CD4-positive, alpha-beta memory T cell (primary cell): Measurements from ENCODE around the gene PXYLP1. TPM values are rescaled to one million over a fixed set of nuclear protein-coding genes. Genes with fewer than 3 reads are reported as not detected.

Experiments used
- CTCF ChIA-PET: fragments of 350-600 bp; sonication (Branson Sonifier 250); formaldehyde crosslinking; loops from one replicate; lab custom pipeline; 2021; ENCODE audit warnings: inconsistent platforms; ENCODE audit not compliant: partially characterized antibody; lab: Charles Lee
- POLR2A ChIA-PET: fragments of 350-600 bp; sonication (Branson Sonifier 250); formaldehyde crosslinking; loops from one replicate; lab custom pipeline; 2021; ENCODE audit not compliant: partially characterized antibody; lab: Charles Lee
- DNase-seq, 5 donors: peaks; one replicate each; pipeline versions ENCODE4 v3.0.0 to v3.0.0-alpha.2; 2020 to 2022; ENCODE audit warnings: mixed read lengths in 1 of 5
- H3K27ac ChIP-seq: one replicate; pipeline ENCODE4 v1.7.0; 2013; ENCODE audit warnings: low read depth, low read length
- H3K27me3 ChIP-seq: 2 replicates; pipeline ENCODE4 v1.7.0; 2013; ENCODE audit warnings: mild to moderate bottlenecking, low read length, moderate library complexity; ENCODE audit not compliant: insufficient read depth
- H3K36me3 ChIP-seq: 2 replicates; pipeline ENCODE4 v1.7.0; 2013; ENCODE audit warnings: mild to moderate bottlenecking, low read length, moderate library complexity; ENCODE audit not compliant: insufficient read depth
- H3K4me1 ChIP-seq: 2 replicates; pipeline ENCODE4 v1.7.0; 2013; ENCODE audit warnings: mild to moderate bottlenecking, low read length, moderate library complexity; ENCODE audit not compliant: insufficient read depth
- H3K4me3 ChIP-seq, 2 donors: one replicate each; pipeline ENCODE4 v1.7.0; 2013; ENCODE audit warnings: low read length in 2 of 2, mild to moderate bottlenecking in 1 of 2
- H3K9me3 ChIP-seq, 2 donors: one replicate each; pipeline ENCODE4 v1.7.0; 2013; ENCODE audit warnings: low read length in 2 of 2, control low read depth in 1 of 2; ENCODE audit not compliant: control insufficient read depth in 1 of 2
- H3K27ac Mint-ChIP-seq, 7 donors: one replicate each; pipeline ENCODE4 v1.8.0; 2020 to 2021; ENCODE audit warnings: mixed read lengths in 7 of 7, mild to moderate bottlenecking in 6 of 7, inconsistent platforms in 3 of 7, moderate library complexity in 3 of 7
- H3K27me3 Mint-ChIP-seq, 2 donors: one replicate each; pipeline ENCODE4 v1.8.0; 2020 to 2021; ENCODE audit warnings: mixed read lengths in 2 of 2
- H3K36me3 Mint-ChIP-seq, 2 donors: one replicate each; pipeline ENCODE4 v1.8.0; 2020 to 2021; ENCODE audit warnings: mixed read lengths in 2 of 2, inconsistent platforms in 1 of 2, mild to moderate bottlenecking in 1 of 2
- H3K4me1 Mint-ChIP-seq, 4 donors: one replicate each; pipeline ENCODE4 v1.8.0; 2020 to 2021; ENCODE audit warnings: mixed read lengths in 4 of 4, mild to moderate bottlenecking in 1 of 4
- H3K4me3 Mint-ChIP-seq, 8 donors: one replicate each; pipeline ENCODE4 v1.8.0; 2020 to 2021; ENCODE audit warnings: mixed read lengths in 8 of 8, mild to moderate bottlenecking in 7 of 8, moderate library complexity in 6 of 8, inconsistent platforms in 3 of 8
- H3K9me3 Mint-ChIP-seq, 8 donors: one replicate each; pipeline ENCODE4 v1.8.0; 2020 to 2021; ENCODE audit warnings: mixed read lengths in 8 of 8, mild to moderate bottlenecking in 5 of 8, inconsistent platforms in 3 of 8, moderate library complexity in 1 of 8
- intact Hi-C: fragments of 100-400 bp; cut with micrococcal nuclease; formaldehyde crosslinking; loops from one replicate; pipeline ENCODE4 v1.15.1; 2023
- polyA plus RNA-seq, 2 donors: library from polyadenylated mRNA; unstranded; fragments of 300-500 nt; fragmentation: Illumina TruSeq; gene quantifications; one replicate each; pipeline ENCODE4 v1.2.3, GENCODE V29; 2021
- total RNA-seq, 2 experiments: library from RNA; stranded (reverse); gene quantifications; one replicate each; pipeline ENCODE4 v1.2.3, GENCODE V29; 2021

The PXYLP1 gene
- total and polyA plus RNA-seq, 4 experiments from 2014 or later = 5.2 to 22.6 (median 12.0) TPM

DNA sequence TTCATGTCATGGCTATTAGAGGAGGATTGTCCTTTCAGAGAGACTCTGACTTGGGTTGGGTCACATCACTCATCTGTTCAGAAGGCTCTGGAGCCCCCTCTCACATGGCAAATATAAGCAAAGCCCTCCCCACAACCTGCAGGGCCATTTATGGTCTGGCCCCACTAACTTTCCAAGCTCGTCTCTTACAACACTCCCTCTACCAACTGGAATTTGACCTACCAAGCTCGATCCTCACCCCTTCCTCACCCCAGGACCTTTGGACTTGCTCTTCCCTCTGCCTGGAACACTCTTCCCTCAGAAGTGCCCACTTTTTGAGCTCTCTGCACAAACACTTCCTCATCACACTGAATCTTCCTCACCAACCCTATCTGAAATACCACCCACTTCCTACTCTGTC lies 14.2 kb upstream of the PXYLP1 start:
- peaks cover 1% of the 10 kb centered on the region for H3K27me3 ChIP-seq
- Mint-ChIP-seq H3K27ac (no peak overlapping the region), H3K9me3 (peaks cover 0 to 3% (median 0%) of the 10 kb centered on the region in 8 donors), H3K4me3 (no peak overlapping the region), H3K36me3 (no peaks in the 10 kb centered on the region), H3K4me1 (no peaks in the 10 kb centered on the region), H3K27me3 (peaks cover 3 to 5% of the 10 kb centered on the region in 2 donors)
- CTCF ChIA-PET = no interaction called here
- H3K36me3 ChIP-seq = no peaks in the 10 kb centered on the region
- no peak overlapping the region for H3K27ac ChIP-seq
- H3K4me1 ChIP-seq = no peaks in the 10 kb centered on the region
- intact Hi-C loops = no loop called here
- POLR2A ChIA-PET = no interaction called here
- no peak overlapping the region for H3K4me3 ChIP-seq
- DNase-seq = no peak
- H3K9me3 ChIP-seq = no peaks in the 10 kb centered on the region

DNA sequence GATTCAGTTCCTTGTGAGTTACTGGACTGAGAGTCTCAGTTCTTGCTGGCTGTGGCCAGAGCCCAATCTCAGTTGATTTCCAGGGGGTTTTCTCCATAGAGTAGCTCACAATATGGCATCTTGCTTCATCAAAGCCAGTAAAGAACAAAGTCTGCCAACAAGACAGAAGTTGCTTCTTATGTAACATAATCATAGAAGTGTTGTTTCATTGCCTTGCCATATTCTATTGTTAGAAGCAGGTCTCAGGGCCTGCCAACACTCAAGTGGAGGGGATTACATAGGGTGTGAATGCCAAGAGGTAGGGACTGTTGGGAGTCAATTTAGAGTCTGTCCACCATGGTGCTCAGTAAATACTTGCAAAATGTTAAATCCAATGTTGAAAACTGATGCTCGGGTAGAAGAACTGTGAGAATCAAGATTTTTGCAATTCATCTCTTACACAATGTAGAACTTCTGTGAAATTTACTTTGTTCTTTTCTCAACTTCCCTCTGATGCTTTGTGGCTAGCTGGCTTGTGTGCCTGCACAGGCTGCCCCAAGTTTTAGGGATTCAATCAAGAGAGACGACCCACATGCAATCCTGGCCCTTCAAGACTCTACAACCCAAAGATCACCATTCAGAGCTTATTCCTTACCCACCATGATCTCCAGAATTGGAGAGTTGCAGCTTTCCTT lies 13.3 kb upstream of the PXYLP1 start:
- ChIA-PET CTCF (interaction anchor here (0.8 kb wide), 1 partner anchor 9 kb away, joined by 3 read pairs; no protein-coding TSS in a partner anchor), POLR2A (no interaction called here)
- no peaks in the 10 kb centered on the region for H3K4me1 ChIP-seq
- intact Hi-C loops = no loop called here
- Mint-ChIP-seq H3K27ac (no peak overlapping the region), H3K9me3 (peaks cover 0 to 4% (median 2%) of the 10 kb centered on the region in 8 donors), H3K36me3 (no peaks in the 10 kb centered on the region), H3K4me1 (no peaks in the 10 kb centered on the region), H3K27me3 (peaks cover 3 to 5% of the 10 kb centered on the region in 2 donors), H3K4me3 (no peak overlapping the region)
- DNase-seq = no peak
- H3K9me3 ChIP-seq = no peaks in the 10 kb centered on the region
- H3K27me3 ChIP-seq = peaks cover 4% of the 10 kb centered on the region
- no peaks in the 10 kb centered on the region for H3K36me3 ChIP-seq
- no peak overlapping the region for H3K27ac ChIP-seq
- H3K4me3 ChIP-seq = no peak overlapping the region

DNA sequence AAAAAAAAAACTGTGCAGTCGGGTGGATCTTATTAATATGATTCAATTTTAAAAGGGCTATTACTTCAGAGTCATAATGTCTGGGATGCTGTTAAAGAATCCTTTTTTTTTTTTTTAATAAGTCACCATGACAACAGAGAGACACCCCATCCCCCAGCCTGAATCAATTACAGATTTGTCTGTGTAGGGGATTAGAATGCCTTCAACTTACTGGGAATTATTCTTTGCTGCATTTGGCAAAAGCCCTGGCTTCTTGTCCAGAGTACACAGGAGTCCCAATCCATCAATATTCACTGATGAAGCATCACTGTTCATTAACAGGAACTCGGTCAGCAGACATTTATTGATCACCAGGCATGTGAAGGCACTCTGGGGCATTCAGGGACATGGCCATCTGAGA lies 12.7 kb upstream of the PXYLP1 start:
- DNase-seq = no peak
- intact Hi-C loops = no loop called here
- Histone ChIP-seq H3K4me1 (no peaks in the 10 kb centered on the region), H3K9me3 (no peaks in the 10 kb centered on the region), H3K27ac (no peak overlapping the region), H3K4me3 (no peak overlapping the region), H3K27me3 (peaks cover 4% of the 10 kb centered on the region), H3K36me3 (no peaks in the 10 kb centered on the region)
- Mint-ChIP-seq H3K9me3 (peaks cover 0 to 9% (median 8%) of the 10 kb centered on the region in 8 donors), H3K36me3 (no peaks in the 10 kb centered on the region), H3K4me3 (no peak overlapping the region), H3K27me3 (peaks cover 3 to 5% of the 10 kb centered on the region in 2 donors), H3K27ac (no peak overlapping the region), H3K4me1 (no peaks in the 10 kb centered on the region)
- CTCF ChIA-PET = interaction anchor here (0.8 kb wide), 1 partner anchor 10 kb away, joined by 3 read pairs; no protein-coding TSS in a partner anchor
- POLR2A ChIA-PET = no interaction called here

DNA sequence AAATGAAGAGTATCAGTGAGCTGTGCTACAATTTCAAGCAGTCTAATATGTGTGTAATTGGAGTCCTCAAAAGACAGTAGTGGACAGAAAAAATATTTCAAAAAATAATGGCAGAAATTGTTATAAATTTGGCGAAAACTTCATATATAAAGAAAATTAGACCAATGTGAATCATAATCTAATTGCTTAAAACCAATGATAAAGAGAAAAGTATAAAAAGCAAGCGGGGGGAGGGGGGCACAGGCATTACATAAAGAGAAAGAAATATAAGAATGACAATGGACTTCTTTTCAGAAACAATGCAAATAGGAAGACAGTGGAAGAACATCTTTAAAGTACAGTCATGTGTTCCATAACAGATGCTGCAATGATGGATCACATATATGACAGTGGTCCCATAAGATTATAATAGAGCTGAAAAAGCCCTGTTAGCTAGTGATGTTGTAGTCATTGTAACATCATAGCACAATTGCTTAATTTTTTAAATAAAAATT lies 7.9 kb upstream of the PXYLP1 start:
- ChIA-PET CTCF (no interaction called here), POLR2A (interaction anchor here (0.7 kb wide), 1 partner anchor 8 kb away, joined by 3 read pairs; the partner anchor contains the start of gene PXYLP1)
- Mint-ChIP-seq H3K4me1 (peaks cover 0 to 4% (median under 1%) of the 10 kb centered on the region in 4 donors), H3K27me3 (peaks cover under 1 to 2% of the 10 kb centered on the region in 2 donors), H3K9me3 (peaks cover 0 to 13% (median 8%) of the 10 kb centered on the region in 8 donors), H3K36me3 (no peaks in the 10 kb centered on the region), H3K4me3 (no peak overlapping the region), H3K27ac (no peak overlapping the region)
- no peaks in the 10 kb centered on the region for H3K9me3 ChIP-seq
- intact Hi-C loops = no loop called here
- H3K4me3 ChIP-seq = no peak overlapping the region
- no peak for DNase-seq
- H3K4me1 ChIP-seq = no peaks in the 10 kb centered on the region
- no peaks in the 10 kb centered on the region for H3K36me3 ChIP-seq
- H3K27ac ChIP-seq = no peak overlapping the region
- H3K27me3 ChIP-seq = peaks cover 4% of the 10 kb centered on the region

DNA sequence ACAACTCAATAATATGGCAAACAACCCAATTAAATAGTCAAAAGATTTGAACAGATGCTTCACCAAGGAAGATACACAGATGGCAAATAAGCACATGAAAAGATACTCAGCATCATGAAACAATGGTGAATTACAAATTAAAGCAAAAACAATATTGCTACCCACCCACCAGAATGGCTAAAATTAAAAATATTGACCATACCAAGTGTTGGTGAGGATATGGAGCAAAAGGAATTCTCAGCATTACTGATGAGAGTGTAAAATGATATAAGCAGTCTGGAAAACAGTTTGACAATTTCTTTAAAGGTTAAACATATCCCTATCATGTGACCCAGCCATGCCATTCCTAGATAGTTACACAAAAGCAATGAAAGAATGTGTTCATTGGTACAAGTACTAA lies 5.7 kb upstream of the PXYLP1 start:
- no peaks in the 10 kb centered on the region for H3K36me3 ChIP-seq
- Mint-ChIP-seq H3K36me3 (peaks cover 0 to 2% of the 10 kb centered on the region in 2 donors), H3K27ac (no peak overlapping the region), H3K27me3 (peaks cover 0 to 2% of the 10 kb centered on the region in 2 donors), H3K4me1 (peaks cover 10 to 23% (median 14%) of the 10 kb centered on the region in 4 donors), H3K4me3 (no peak overlapping the region), H3K9me3 (peaks cover 0 to 13% (median 8%) of the 10 kb centered on the region in 8 donors)
- H3K4me1 ChIP-seq = peaks cover 9% of the 10 kb centered on the region
- H3K27ac ChIP-seq = no peak overlapping the region
- H3K9me3 ChIP-seq = no peaks in the 10 kb centered on the region
- H3K27me3 ChIP-seq = peaks cover 4% of the 10 kb centered on the region
- no peak for DNase-seq
- intact Hi-C loops = no loop called here
- POLR2A ChIA-PET = no interaction called here
- CTCF ChIA-PET = no interaction called here
- no peak overlapping the region for H3K4me3 ChIP-seq

DNA sequence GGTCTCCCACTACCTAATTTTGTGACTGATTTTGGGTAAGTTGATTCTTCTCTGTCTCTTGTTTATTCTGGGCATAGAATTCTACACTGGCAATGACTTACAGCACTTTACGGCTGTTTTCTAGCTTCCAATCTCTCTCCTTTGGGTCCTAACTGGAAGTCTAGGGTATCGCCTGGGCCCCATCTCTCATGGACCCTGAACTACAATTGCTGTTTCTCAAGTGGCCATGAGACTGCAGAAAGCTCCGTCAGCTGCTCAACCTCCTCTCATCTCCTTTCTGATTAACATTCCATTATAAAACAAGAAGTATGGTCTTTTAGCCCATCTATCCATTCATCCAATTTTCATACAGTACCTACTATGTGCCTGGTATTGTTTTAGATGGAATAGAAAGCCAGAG lies 4.4 kb upstream of the PXYLP1 start:
- Histone ChIP-seq H3K36me3 (no peaks in the 10 kb centered on the region), H3K27me3 (peaks cover 4% of the 10 kb centered on the region), H3K27ac (no peak overlapping the region), H3K9me3 (no peaks in the 10 kb centered on the region), H3K4me1 (peaks cover 9% of the 10 kb centered on the region), H3K4me3 (no peak overlapping the region)
- intact Hi-C loops = no loop called here
- H3K27me3 Mint-ChIP-seq = peaks cover 0 to 2% of the 10 kb centered on the region in 2 donors
- H3K36me3 Mint-ChIP-seq = peaks cover 0 to 3% of the 10 kb centered on the region in 2 donors
- ChIA-PET POLR2A (interaction anchor here (1.2 kb wide), 1 partner anchor 39 kb away, joined by 3 read pairs; no protein-coding TSS in a partner anchor), CTCF (interaction anchor here (1.2 to 7.6 kb wide), 2 partner anchors 22 to 52 kb away, joined by 3 to 180 read pairs; no protein-coding TSS in a partner anchor)
- H3K9me3 Mint-ChIP-seq = peaks cover 0 to 13% (median 8%) of the 10 kb centered on the region in 8 donors
- H3K4me1 Mint-ChIP-seq = peaks cover 11 to 26% (median 15%) of the 10 kb centered on the region in 4 donors
- DNase-seq = no peak
- no peak overlapping the region for H3K4me3 Mint-ChIP-seq
- H3K27ac Mint-ChIP-seq = no peak overlapping the region

DNA sequence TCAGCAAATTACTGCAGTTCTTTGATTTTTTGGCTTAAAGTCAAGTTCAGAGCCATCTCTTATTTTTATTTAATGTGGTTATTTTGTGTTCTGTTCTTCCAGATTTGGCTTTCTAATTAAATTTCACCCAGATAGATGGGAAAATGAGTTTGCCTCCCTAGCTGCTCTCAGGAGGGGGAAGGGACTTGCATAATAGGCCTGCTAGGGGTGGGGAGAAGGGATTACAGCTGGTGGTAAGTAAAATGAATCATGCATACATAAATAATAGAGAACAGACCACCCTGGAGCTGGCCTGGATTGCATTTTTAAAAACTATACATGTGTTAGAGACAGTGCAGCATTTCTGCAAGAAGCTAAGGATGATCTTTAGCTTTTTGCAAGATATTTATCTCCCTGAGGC lies 3.9 kb upstream of the PXYLP1 start:
- ChIA-PET CTCF (interaction anchor here (1.2 to 7.6 kb wide), 2 partner anchors 22 to 52 kb away, joined by 3 to 180 read pairs; no protein-coding TSS in a partner anchor), POLR2A (interaction anchor here (1.2 kb wide), 1 partner anchor 39 kb away, joined by 3 read pairs; no protein-coding TSS in a partner anchor)
- peaks cover 0 to 13% (median 8%) of the 10 kb centered on the region in 8 donors for H3K9me3 Mint-ChIP-seq
- peaks cover 0 to 2% of the 10 kb centered on the region in 2 donors for H3K27me3 Mint-ChIP-seq
- no peak overlapping the region for H3K4me3 ChIP-seq
- peaks cover 15 to 31% (median 20%) of the 10 kb centered on the region in 4 donors for H3K4me1 Mint-ChIP-seq
- no peaks in the 10 kb centered on the region for H3K9me3 ChIP-seq
- no peak for DNase-seq
- no peaks in the 10 kb centered on the region for H3K27me3 ChIP-seq
- no peak overlapping the region for H3K4me3 Mint-ChIP-seq
- peak overlapping the region in 1 of 7 donors; percentile 20 for H3K27ac Mint-ChIP-seq
- H3K36me3 ChIP-seq = no peaks in the 10 kb centered on the region
- intact Hi-C loops = no loop called here
- H3K36me3 Mint-ChIP-seq = peaks cover 0 to 3% of the 10 kb centered on the region in 2 donors
- H3K4me1 ChIP-seq = peaks cover 13% of the 10 kb centered on the region
- no peak overlapping the region for H3K27ac ChIP-seq
